NCI-H1436 treated with DMSO at 0.1 percent for 48 hours (cell line): ENCODE data around the gene TRIM47.

Experiments used
- DNase-seq: peaks from one replicate; lab custom pipeline; 2025; lab: John Stamatoyannopoulos, UW

The TRIM47 gene, protein sequence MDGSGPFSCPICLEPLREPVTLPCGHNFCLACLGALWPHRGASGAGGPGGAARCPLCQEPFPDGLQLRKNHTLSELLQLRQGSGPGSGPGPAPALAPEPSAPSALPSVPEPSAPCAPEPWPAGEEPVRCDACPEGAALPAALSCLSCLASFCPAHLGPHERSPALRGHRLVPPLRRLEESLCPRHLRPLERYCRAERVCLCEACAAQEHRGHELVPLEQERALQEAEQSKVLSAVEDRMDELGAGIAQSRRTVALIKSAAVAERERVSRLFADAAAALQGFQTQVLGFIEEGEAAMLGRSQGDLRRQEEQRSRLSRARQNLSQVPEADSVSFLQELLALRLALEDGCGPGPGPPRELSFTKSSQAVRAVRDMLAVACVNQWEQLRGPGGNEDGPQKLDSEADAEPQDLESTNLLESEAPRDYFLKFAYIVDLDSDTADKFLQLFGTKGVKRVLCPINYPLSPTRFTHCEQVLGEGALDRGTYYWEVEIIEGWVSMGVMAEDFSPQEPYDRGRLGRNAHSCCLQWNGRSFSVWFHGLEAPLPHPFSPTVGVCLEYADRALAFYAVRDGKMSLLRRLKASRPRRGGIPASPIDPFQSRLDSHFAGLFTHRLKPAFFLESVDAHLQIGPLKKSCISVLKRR

DNA sequence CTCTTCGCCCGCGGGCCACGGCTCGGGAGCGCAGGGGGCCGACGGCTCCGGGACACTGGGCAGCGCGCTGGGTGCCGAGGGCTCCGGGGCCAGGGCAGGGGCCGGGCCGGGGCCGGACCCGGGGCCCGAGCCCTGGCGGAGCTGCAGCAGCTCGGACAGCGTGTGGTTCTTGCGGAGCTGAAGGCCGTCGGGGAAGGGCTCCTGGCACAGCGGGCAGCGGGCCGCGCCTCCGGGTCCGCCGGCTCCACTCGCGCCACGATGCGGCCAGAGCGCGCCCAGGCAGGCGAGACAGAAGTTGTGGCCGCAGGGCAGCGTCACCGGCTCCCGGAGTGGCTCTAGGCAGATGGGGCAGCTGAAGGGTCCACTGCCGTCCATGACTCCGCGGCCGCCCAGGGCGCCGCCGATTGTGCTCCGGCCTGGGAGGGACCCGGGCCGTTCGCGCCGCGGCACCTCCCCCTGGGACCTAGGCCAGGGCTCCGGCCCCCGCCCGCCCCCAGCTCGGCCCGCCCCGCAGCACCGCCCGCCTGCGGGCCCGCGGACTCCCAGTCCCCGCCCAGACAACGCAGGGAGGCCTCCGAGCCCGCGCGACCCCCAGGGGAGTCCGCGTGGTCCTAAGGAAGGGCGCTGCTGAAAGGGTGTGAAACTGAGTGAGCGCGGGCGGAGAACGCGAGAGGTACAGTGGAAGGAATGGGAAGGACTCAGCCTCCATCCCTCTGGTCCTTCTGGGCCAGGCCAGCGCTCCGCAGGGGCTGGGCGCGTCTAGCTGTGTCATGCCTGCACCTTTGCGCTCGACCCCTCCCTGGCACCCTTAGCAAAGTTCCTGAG, at the start of gene TRIM47:
TRIM47 (minus strand) TSS at position 408 of the 825 bp plus-strand sequence; CDS start at position 375, 33 bp downstream.
- DNase-seq: no peak

DNA sequence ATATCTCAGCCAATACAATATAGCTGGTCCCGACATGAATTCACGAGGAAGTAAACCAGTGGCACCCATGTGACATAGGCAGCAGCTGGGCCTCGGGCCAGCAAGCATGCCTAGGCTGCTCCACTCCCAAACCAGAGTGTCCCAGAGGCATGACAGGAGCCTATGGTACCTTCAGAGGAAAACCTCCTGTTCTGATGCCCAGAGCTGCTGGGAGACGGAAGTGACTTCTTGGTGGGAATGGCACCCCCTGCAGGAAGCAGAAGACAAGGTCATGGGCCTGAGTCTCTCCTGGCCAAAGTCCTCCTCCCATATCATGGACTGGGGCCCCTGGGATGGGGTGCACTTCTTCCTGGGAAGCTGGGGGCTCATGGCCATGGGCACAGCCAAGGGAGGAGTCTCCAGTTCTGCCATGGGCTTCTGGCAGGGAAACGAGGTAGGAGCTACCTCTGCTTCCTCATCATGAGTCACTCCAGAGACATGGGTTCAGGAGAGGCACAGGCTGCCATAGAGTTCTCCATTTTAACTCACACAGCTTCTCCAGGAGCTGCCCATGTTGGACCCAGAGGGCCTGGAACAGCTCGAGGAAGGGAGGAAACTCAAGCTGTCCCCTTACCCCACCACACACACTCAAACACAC, 49.0 kb upstream of the TRIM47 start:
- DNase-seq: no peak

DNA sequence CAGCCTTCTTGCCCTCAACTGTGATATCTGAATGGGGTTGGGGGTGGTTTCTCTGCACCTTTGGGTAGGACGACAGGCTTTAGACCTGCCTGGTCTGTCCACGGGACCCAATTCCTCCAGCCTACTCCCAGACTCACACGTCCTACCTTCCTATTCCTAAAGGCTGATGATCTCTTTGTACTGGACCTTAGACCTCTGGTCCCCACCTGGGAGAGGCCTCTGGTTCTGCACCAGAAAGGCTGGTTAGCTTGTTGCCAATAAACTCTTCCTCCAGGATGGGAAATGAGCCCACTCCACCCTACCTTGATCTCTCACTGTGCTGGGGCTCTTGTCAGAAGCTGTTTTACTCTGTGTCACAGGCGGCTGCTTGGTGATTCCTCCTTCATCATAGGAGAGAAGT, 48.1 kb upstream of the TRIM47 start:
- DNase-seq: no peak

DNA sequence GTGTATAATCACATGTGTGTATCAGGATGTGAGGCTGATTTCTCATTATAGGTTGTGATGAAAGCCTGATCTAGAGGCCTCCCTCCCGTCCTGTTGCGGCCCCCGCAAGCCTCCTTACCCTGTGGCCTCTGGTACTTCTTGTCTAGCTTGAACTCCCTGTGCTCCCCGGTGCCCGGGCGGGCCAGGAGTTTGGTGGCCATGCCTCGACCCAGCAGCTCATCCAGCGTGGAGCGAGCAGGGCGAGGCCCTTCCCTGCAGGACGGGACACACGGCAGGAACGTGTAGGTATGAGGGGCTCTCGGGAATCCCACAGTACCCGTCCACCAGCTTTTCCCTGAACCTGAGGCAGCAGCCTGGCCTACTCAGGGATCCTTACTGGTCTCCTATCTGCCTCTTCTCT, 47.5 kb upstream of the TRIM47 start:
- DNase-seq: no peak

DNA sequence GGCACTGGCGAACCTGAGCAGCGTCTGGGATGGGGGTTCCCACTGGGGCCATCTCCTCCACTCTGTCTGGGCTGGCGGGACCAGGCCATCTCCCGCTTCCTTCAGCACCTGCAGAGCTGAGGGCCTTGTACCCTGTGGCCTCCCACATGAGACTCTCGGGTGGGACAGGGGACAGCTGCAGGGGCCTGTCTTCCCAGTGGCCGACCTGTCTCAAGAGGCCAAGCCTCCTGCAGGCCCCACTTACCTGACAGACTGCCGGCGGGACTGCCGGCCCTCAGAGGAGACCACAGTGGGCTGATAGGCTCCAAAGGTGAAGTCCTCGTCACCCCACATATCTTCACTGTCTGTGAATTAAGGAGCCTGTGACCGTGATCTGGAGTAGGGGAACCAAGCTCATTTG, 46.7 kb upstream of the TRIM47 start:
- DNase-seq: no peak

DNA sequence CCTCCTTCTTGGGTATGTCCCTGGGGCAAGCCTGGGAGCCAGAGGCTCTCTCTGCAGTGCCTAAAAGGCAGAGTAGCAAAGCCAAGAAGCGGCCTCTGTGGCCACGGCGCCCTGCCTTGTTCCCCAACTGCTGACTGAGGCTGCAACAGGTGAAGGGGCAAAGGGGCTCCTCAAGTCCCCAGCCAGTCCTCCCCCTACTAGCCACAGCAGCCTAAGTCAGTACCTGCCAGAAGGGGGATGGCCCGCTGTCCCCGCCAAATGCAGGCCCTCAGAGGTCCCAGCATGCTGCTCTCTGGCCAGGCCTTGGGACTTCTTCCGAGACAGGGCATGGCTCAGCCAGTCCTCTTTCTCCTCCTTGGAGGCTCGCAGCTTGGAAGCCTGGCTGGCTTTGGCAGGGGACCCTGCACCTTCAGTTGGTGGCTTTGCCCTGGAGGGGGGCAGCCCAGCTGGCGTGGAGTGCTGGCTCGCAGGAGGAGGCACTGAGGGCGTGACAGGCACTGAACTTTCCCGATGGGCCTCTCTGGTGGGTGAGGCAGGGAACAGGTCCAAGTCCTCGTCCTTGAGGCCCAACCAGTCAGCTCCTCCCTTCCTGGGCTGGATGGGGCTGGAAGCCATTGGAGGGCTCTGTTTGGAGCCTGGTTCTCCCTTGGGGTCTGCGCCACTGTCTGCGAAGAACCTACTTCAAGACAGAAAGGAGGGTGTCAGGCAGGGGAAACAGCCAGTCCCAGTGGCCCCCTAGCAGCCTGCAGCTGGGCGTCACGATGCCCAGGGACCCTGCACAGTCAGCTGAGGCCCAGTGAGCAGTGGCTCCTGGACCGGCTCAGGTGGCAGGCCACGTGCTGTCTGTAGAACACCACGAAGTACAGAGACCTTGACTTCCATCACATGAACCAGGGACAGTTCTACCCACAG, 44.8 kb upstream of the TRIM47 start:
- DNase-seq: no peak

DNA sequence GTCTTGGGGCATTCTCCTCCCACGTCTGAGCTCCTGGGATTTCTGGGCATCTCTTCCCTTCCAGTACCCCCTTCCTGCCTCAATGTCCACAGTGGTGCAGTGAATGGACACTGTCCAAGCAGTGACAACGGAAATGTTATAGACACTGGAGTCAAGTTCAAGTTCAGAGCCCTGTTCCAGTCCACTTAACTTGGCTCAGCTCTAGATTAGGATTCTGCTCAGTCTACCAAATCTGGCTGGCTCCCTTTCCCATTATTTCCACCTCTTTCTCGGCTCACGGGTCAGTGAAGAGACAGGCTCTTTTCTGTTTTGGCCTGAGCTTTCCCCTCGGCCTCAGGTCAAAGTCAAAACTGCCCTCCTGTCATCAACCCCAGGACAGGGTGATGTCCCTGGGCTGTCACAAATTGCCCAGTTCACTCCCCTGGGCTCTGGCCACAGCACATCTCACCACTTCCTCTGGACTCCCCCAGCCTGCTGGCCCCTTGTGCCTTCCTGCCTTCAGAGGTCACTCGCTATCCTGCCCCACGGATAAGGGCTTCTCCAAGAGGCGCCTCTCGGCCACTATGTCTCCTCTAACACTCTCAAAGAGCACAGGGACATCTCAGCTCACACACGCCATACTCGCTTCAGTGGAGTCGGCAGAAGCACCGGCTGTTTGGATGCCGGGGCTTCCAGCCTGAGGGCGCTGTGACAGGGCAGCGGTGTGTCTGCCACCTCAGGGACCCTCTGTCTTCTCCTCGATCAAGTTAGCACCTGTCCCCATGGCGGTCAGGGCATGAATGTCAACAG, 44.0 kb upstream of the TRIM47 start:
- no peak for DNase-seq

DNA sequence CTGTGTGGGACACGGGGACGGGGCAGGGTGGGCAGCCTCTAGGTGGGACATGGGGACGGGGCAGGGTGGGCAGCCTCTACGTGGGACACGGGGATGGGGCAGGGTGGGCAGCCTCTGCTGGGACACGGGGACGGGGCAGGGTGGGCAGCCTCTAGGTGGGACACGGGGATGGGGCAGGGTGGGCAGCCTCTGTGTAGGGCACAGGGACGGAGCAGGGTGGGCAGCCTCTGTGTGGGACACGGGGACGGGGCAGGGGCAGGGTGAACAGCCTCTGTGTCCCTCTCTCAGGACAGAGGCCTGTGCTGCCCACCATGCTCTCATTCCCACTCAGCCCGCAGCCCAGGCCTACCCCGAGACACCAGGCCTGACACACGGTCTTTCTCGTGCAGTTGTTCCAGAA, 43.2 kb upstream of the TRIM47 start:
- DNase-seq: no peak

DNA sequence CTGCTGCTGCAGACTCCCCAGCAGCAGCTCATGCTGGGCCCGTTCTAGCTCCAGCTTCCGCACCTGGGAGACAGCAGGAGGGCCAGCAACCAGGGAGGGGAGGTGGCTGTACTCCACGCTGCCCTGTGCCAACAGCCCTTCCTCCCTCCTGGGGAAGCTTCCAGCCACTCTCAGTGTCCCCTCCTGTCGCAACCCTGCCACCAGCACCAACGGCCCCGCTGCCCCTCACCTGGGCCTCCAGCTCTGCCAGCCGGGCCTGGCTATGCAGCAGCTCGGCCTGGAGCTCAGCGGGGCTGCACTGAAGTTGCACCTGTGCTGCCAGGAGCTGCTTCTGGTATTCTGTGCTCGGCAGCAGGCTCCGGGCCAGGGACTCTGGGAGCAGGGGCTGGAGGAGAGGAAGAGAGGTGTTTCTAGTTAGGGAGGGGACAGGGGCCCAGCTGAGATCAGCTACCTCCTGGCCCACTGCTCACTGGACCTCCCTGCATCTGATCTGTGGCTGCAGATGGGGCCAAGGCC, 41.7 kb upstream of the TRIM47 start:
- DNase-seq: no peak

DNA sequence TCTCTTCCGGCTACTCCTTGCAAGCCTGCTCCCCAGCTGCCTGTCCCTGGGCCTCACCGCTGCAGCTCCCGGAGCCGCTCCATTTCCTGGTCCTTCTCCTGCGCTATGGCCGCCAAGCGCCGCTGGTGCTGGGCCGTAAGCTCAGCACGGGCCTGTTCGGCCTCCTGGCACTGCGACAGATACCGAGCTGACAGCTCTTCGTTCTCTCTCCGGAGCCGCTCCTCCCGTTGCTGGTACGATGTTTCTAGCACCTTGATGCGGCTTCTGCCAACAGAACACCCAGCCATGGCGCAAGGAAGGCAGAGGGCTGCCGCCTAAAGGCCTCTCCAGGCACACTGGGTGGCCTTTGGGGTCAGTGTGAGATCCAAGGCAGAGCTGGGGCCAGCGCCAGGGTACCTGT, 41.2 kb upstream of the TRIM47 start:
- no peak for DNase-seq

DNA sequence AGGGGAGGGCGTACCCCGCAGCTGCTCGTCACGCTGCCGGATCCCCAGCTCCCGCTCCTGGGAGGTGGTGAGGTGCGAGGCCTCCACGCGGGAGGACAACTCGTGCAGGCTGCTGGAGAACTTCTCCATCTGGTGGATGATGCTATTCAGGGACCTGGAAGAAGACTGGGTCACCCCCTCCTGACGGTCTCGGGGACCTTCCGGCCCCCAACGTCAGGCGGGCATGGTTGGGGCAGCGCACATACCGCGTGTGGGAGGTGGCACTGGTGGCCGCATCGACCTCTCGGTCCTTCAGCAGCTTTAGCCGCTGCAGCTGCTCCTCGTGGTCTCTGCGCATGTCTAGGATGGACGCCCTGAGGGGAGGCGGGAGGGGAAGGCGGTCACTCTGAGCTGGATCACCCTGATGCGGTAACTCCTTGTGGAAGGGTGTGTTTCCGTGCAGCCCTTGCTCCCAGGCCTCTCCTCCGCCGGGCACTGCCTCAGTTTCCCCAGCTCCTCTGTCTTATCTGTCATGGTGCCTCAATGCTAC, 39.6 kb upstream of the TRIM47 start:
- DNase-seq: no peak

DNA sequence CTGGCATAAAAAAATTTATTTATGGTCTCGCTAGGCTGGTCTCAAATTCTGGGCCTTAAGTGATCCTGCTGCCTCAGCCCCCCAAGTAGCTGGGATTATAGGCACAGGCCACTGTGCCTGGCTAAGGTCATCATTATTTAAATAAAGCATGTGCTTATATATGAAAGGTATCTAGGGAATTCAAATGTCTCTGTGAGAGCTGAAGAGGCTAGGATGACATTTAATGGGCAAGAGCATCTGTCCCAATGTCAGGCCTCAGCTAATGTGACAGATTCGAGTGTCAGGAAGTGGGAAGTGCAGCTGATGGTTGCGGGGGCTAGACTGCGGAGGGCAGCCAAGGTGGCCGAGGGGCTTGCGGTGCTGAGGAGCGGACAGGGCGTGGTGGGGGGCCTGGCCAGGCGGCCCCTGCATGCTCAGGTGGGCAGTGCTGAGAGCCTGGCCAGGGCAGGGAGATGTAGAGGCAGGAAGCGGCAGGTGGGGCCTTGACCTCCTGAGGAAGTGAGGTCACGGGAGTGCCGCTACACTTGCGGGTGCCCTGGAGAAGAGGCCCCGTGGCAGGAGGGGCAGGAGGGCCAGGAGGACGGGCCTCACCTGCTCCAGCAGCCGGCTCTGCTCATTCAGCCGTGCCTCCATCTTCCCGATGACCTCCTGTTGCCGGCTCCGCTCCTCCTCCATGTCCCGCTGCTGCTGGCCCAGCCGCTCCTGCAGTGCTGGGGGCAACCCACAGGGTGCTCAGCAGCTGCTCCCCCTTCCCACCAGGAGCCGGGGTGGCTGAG, 38.9 kb upstream of the TRIM47 start:
- DNase-seq: no peak

DNA sequence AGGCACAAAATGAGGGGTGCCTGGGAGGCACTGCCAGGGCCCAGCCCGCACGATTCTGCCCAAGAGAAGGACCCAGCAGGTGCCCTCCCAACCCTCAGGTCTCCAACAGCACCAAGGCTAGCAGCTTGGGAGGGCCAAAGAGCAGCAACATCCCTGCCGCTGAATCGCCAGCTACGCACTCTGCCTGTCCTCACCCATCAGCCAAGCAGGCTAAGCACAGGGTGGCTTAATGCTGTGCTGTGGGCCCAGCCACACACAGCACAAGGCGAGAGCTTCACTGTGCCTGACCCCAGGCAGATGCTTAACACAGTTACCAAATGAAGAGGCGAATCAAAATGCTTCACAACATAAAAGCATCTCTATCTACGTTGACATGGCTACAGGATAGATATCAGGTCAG, 36.9 kb upstream of the TRIM47 start:
- DNase-seq: no peak

DNA sequence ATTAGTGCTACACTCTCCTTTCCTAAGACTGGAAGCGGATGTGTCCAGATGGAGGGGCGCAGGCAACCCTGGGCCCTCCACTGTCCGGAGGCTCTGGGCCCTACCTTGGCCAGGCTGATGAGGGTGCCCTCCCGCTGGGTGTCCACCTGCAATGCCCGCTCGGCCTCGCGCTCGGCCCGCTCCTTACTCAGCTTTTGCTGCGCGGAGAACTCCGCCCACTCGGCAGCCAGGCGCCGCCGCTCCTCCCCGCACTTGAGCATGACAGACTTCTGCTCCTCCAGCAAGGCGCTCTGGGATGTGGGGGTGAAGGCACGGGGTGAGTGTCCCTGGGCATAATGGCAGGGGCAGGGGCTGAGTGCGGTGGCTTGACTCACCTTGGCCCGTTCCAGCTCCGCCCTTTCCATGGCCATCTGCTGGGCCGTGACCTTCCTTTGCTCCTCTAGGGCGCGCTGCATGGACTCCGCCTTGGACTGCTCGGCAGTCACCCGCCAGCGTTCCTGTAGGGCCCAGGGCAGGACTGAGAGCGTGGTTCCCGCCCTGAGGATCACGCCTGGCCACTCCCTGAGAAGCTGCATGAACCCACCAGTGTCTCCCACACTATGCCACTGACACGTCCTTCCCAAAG, 36.4 kb upstream of the TRIM47 start:
- no peak for DNase-seq

DNA sequence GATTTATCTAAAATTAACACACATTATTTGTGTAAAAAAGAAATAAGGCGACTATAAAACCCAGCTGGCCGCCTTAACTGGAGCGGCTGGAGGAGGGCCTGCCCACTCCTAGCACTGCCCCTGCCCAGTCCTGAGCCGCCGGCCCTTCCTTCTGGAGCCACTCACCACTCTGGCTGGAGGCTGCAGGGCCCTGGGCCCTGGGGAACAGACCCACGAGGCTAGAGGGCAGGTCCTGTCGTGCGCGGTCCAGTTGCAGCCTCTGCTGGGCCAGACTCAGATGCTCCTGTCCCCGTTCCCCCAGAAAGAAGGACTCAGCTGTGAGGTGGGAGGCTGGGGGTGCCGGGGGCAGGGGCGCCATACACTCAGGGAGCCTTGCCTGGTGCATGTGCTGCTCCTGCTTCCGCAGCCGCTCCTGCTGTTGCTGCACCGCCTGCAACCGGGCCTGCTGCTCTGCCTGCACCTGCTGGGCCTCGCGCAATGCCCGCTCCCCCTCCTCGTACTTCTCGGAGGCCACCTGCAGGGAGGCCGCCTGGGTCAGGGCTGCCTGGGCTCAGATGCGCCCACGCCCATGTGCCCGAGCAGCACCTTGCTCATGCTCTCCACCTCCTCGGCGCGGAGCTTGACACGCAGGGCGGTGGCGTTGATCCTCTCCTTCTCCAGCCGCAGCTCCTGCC, 35.3 kb upstream of the TRIM47 start:
- DNase-seq: no peak

DNA sequence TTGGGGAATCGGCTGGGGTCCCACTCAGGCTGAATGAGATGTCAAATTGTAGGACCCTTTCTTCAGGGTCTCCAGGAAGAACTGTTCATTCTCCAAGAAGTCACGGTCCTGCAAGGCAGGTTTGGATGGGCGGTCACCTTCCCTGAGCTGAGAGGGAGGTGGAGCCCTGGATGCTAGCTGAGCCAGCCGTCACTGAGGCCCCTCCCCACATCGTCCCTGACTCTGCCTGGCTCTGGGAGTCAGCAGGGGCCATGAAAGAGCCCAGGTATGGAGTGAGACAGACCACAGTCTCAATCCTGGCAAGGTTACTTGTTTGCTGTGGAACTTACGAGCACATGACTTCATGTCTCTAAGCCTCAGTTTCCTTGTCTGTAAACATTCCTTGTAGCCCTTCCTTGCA, 32.3 kb upstream of the TRIM47 start:
- peak; percentile 8 for DNase-seq

DNA sequence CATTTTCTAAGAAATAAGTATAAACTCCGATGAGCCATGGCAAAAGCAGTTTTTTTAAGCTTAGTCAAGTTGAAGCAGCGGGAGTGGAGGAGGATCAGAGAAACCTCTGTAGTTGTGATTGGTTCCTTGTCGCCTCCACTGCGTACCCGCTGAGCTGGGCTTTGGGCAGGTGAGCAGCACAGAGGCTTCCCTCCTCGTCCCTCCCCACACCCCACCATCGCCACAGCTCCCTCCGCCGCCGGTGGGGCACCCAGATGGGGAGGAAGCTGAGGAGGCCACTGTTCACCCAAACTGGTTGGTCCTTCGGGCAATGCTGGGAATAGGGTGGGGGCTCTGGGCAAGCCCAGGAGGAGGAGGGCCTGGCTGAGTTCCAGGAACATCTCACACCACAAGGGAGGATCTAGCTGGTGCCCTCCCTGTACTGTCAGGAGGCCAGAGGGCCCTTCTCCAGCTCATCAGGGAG, 31.5 kb upstream of the TRIM47 start:
- DNase-seq: peak; percentile 57
